Measurements from ENCODE around the gene GPRC5A.

GPRC5A gene

GRCh38 chr12:12941450-12942350 lies 50.3 kb downstream of the GPRC5A start:
- no peak for DNase-seq (ENCODE audit: low read depth)

GRCh38 chr12:12943586-12944260 lies 52.4 kb downstream of the GPRC5A start:
- DNase-seq (ENCODE audit: low read depth): peak; percentile 70

DNA sequence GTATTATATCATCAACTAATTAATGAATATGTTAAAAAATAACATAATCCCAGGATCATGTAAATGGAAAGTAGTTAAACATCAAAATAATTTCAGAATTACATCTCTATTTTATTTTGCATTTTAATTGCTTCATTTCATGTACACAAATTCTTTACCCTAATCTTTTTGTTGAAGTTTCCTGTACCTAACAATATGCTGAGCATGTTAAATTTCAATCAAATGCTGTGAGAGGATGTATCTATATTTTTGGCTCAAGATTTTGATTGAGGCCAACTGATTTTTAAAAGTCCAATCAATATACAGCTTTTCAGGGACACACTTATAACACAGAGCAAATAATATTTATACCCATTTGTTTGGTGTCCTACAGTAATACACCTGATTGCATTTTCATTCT lies 54.2 kb downstream of the GPRC5A start:
- no peak for DNase-seq (ENCODE audit: low read depth)

GRCh38 chr12:12946686-12947355 lies 55.5 kb downstream of the GPRC5A start:
- peak; percentile 49 for DNase-seq (ENCODE audit: low read depth)

- no peak for DNase-seq (ENCODE audit: low read depth)
Measured at GRCh38 chr12:12947902-12948301, 56.5 kb downstream of the GPRC5A start.

DNA sequence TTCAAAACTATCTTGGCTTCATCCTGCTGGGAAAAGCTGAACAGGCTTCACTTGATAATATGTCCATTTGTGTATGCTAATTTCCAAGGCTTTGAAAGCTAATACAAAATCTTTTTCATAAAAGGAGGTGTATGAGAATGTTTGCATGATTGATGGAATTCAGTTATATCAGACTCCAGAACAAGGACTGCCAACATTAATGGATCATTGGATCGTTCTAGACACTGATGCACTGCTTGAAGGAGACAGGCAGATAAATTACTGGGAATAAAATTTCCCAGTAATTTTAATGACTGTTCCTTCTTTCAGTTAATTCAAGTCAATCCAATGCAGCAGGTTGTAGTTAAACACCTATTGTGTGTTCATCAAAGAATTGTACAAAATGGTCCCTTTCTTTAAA lies 60.1 kb downstream of the GPRC5A start:
- DNase-seq (ENCODE audit: low read depth): no peak

- no peak for DNase-seq (ENCODE audit: low read depth)
Measured at GRCh38 chr12:12952036-12952435, 60.7 kb downstream of the GPRC5A start, which contains the start of gene GPRC5D. Gene GPRC5D (minus strand): TSS chr12:12952170. CDS start chr12:12950384, 1,786 bp downstream.

GRCh38 chr12:12954356-12954755 lies 63.0 kb downstream of the GPRC5A start:
- DNase-seq (ENCODE audit: low read depth): no peak

GRCh38 chr12:12954878-12955625 lies 63.7 kb downstream of the GPRC5A start:
- no peak for DNase-seq (ENCODE audit: low read depth)

- DNase-seq (ENCODE audit: low read depth): no peak
Measured at GRCh38 chr12:12958886-12959285, 67.5 kb downstream of the GPRC5A start.

DNA sequence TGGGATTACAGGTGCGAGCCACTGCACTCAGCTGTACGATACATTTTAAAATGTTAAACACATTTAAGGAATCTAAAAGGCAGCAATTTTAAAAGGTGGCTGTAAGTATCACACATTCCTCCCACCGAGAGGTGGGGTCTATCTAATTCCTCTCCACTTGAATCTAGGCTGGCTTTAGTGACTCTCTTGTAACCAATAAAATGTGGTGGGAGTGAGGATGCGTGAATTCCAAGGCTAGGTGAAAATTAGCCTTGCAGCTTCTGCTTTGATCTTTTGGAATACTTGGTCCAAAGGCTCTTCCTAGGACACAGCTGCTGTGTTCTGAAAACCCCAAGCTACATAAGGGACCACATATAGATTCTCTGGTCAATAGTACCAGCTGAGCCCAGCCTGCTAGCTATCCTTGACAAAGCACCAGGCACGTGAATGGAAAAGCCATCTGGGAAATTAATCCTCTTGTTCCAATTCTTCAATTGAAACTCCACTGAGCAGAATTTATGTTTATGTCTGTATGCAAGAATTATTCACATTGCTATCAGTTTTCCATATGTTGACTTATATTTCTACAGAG lies 69.4 kb downstream of the GPRC5A start:
- DNase-seq (ENCODE audit: low read depth): no peak

- DNase-seq (ENCODE audit: low read depth): no peak
Measured at GRCh38 chr12:12964255-12964654, 72.9 kb downstream of the GPRC5A start.

- DNase-seq (ENCODE audit: low read depth): no peak
Measured at GRCh38 chr12:12965836-12966235, 74.5 kb downstream of the GPRC5A start.

Data from GM04503 (cell line).